Mucosa of descending colon (tissue), 3 donors: Measurements from ENCODE around the gene MTA3. TPM values are rescaled to one million over a fixed set of nuclear protein-coding genes. Genes with fewer than 3 reads are reported as not detected.
A peak's percentile ranks its signal among the peaks of the same experiment; 100 is the strongest.

Source experiments
- ATAC-seq: fragments of 200-7000 bp; cut with Tn5 transposase; one replicate; pipeline ENCODE4 v1.9.1; 2020; ENCODE audit warnings: mild to moderate bottlenecking, moderate library complexity
- DNase-seq, 3 donors: peaks; one replicate each; pipeline ENCODE4 v3.0.0-alpha.2; 2020
- H3K36me3 ChIP-seq: fragments of 200-600 bp; one replicate; pipeline ENCODE4 v1.8.0; 2021; ENCODE audit warnings: low read depth, mild to moderate bottlenecking
- H3K4me1 ChIP-seq: fragments of 200-600 bp; one replicate; pipeline ENCODE4 v1.8.0; 2021; ENCODE audit warnings: low read depth, mild to moderate bottlenecking
- H3K4me3 ChIP-seq: fragments of 200-600 bp; one replicate; pipeline ENCODE4 v1.8.0; 2021; ENCODE audit warnings: mild to moderate bottlenecking
- H3K9me3 ChIP-seq: fragments of 200-600 bp; one replicate; pipeline ENCODE4 v1.8.0; 2021; ENCODE audit warnings: mild to moderate bottlenecking
- CTCF ChIP-seq: fragments of 200-600 bp; IDR thresholded peaks from one replicate; pipeline ENCODE4 v1.8.0; 2022; ENCODE audit warnings: antibody characterized with exemption, mild to moderate bottlenecking
- intact Hi-C, 2 donors: fragments of 100-400 bp; cut with DNase I in 1 of 2; cut with micrococcal nuclease in 1 of 2; formaldehyde crosslinking; loops; one replicate each; pipeline versions ENCODE4 v1.11.0 to v1.11.1; 2022; cut with DNase I, micrococcal nuclease
- total RNA-seq, 3 donors: library from RNA; stranded (reverse); fragmentation: NEBNext Ultra II Directional in 2 of 3; extraction: Animal tissue kit (Norgen Biotek cat#: 25700) in 2 of 3; gene quantifications; one replicate each; pipeline versions ENCODE4 v1.2.1 to v1.2.4, GENCODE V29; 2021 to 2023
- donor health status: DM: no; HTN: no; CAD: no; lungs with moderate emphysema.
- donor health status: DM: no; HTN: no; CAD: no.
- donor health status: DM: no; HTN: yes; CAD: no.

Gene MTA3
- total RNA-seq, 3 donors from 2014 or later, result 44.8 to 58.9 (median 52.8) TPM

GRCh38 chr2:42721898-42722297, 153.5 kb downstream of the MTA3 start:
- no peak for ATAC-seq

GRCh38 chr2:42722320-42723190, 154.1 kb downstream of the MTA3 start:
- H3K36me3 ChIP-seq, result no peaks in the 10 kb centered on the region
- no peak overlapping the region for H3K4me3 ChIP-seq
- intact Hi-C loops, result no loop called here
- ATAC-seq (peak; percentile 76), DNase-seq (peak in 1 of 3 donors; percentile 42)
- peaks cover 19% of the 10 kb centered on the region for H3K4me1 ChIP-seq
- no peaks in the 10 kb centered on the region for H3K9me3 ChIP-seq
- no peak for TF ChIP-seq CTCF

More at GRCh38 chr2:42721898-42722297, 153.5 kb downstream of the MTA3 start:
- Histone ChIP-seq H3K9me3 (no peaks in the 10 kb centered on the region), H3K4me1 (peaks cover 19% of the 10 kb centered on the region), H3K4me3 (no peak overlapping the region), H3K36me3 (no peaks in the 10 kb centered on the region)
- no peak for DNase-seq
- intact Hi-C loops, result no loop called here
- TF ChIP-seq CTCF, result no peak

- no peaks in the 10 kb centered on the region for H3K9me3 ChIP-seq
- no peak for TF ChIP-seq CTCF
- H3K4me1 ChIP-seq, result peaks cover 19% of the 10 kb centered on the region
- ATAC-seq (peak; percentile 52), DNase-seq (no peak)
- H3K4me3 ChIP-seq, result no peak overlapping the region
- intact Hi-C loops, result no loop called here
- no peaks in the 10 kb centered on the region for H3K36me3 ChIP-seq
These were observed 155.0 kb downstream of the MTA3 start for GRCh38 chr2:42723465-42723864.

- ATAC-seq, result no peak
- intact Hi-C loops, result no loop called here
- DNase-seq, result no peak
- H3K9me3 ChIP-seq, result no peaks in the 10 kb centered on the region
- H3K4me3 ChIP-seq, result no peak overlapping the region
- no peaks in the 10 kb centered on the region for H3K36me3 ChIP-seq
- no peak for TF ChIP-seq CTCF
- peaks cover 19% of the 10 kb centered on the region for H3K4me1 ChIP-seq
These were observed 156.5 kb downstream of the MTA3 start for GRCh38 chr2:42724886-42725285.

- DNase-seq (no peak), ATAC-seq (no peak)
- no peak for TF ChIP-seq CTCF
- Histone ChIP-seq H3K4me1 (peaks cover 19% of the 10 kb centered on the region), H3K36me3 (no peaks in the 10 kb centered on the region), H3K9me3 (no peaks in the 10 kb centered on the region), H3K4me3 (no peak overlapping the region)
- intact Hi-C loops, result no loop called here
These were observed 157.2 kb downstream of the MTA3 start for GRCh38 chr2:42725657-42726056.
